Panc1 (cell line): Measurements from ENCODE around the gene PAK4.

Source experiments
- SIN3A ChIP-seq: IDR thresholded peaks from 2 replicates; pipeline ENCODE4 v1.6.1; 2012; ENCODE audit warnings: low read depth, mild to moderate bottlenecking, low read length, moderate library complexity, borderline replicate concordance; ENCODE audit not compliant: insufficient read depth
- TCF7L2 ChIP-seq: IDR thresholded peaks from 2 replicates; pipeline ENCODE4 v1.6.1; 2011; ENCODE audit warnings: mild to moderate bottlenecking, low read depth, low read length, inconsistent platforms
- TF ChIP-seq, protein P1 (sequence below): fragments of 450-650 bp; IDR thresholded peaks from 2 replicates; pipeline ENCODE4 v1.5.1; 2017; ENCODE audit warnings: mild to moderate bottlenecking
- TF ChIP-seq, protein P2 (sequence below), 2 experiments: IDR thresholded peaks; 2 replicates each; pipeline ENCODE4 v1.6.1; 2011 to 2012; ENCODE audit warnings: low read depth in 2 of 2, control low read depth in 1 of 2, low read length in 1 of 2, mild to moderate bottlenecking in 1 of 2, moderate library complexity in 1 of 2; ENCODE audit not compliant: insufficient read depth in 1 of 2

DNA sequence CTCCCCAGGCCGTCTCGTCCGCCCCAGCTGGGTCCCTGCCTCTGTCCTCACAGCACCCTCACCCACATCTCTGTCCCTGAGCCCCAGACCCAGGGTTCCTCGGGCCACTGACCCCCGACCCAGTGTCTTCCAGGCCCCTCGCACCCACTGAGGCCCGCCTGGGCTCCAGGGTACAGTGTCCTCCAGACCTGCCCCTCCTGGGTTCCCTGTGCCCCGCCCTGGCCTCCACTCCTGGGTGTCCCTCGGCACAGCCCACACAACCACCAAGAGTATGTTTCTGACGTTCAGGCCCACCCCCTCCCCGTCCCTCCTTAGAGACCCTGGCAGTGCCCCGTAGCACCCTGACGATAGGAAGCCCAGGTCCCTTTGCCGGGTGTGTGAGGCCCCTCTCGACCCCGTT is 48.6 kb downstream of the PAK4 start:
- TF ChIP-seq, protein P1, sequence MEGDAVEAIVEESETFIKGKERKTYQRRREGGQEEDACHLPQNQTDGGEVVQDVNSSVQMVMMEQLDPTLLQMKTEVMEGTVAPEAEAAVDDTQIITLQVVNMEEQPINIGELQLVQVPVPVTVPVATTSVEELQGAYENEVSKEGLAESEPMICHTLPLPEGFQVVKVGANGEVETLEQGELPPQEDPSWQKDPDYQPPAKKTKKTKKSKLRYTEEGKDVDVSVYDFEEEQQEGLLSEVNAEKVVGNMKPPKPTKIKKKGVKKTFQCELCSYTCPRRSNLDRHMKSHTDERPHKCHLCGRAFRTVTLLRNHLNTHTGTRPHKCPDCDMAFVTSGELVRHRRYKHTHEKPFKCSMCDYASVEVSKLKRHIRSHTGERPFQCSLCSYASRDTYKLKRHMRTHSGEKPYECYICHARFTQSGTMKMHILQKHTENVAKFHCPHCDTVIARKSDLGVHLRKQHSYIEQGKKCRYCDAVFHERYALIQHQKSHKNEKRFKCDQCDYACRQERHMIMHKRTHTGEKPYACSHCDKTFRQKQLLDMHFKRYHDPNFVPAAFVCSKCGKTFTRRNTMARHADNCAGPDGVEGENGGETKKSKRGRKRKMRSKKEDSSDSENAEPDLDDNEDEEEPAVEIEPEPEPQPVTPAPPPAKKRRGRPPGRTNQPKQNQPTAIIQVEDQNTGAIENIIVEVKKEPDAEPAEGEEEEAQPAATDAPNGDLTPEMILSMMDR = no peak
- TF ChIP-seq SIN3A (no peak), TCF7L2 (no peak)
- TF ChIP-seq, protein P2, sequence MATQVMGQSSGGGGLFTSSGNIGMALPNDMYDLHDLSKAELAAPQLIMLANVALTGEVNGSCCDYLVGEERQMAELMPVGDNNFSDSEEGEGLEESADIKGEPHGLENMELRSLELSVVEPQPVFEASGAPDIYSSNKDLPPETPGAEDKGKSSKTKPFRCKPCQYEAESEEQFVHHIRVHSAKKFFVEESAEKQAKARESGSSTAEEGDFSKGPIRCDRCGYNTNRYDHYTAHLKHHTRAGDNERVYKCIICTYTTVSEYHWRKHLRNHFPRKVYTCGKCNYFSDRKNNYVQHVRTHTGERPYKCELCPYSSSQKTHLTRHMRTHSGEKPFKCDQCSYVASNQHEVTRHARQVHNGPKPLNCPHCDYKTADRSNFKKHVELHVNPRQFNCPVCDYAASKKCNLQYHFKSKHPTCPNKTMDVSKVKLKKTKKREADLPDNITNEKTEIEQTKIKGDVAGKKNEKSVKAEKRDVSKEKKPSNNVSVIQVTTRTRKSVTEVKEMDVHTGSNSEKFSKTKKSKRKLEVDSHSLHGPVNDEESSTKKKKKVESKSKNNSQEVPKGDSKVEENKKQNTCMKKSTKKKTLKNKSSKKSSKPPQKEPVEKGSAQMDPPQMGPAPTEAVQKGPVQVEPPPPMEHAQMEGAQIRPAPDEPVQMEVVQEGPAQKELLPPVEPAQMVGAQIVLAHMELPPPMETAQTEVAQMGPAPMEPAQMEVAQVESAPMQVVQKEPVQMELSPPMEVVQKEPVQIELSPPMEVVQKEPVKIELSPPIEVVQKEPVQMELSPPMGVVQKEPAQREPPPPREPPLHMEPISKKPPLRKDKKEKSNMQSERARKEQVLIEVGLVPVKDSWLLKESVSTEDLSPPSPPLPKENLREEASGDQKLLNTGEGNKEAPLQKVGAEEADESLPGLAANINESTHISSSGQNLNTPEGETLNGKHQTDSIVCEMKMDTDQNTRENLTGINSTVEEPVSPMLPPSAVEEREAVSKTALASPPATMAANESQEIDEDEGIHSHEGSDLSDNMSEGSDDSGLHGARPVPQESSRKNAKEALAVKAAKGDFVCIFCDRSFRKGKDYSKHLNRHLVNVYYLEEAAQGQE (IDR thresholded peaks at IDR 0.05; ENCODE audit: insufficient read depth in 1 of 2, low read depth in 2 of 2, low read length in 1 of 2) = no peak
